ENCODE results near the gene MCM6. TPM values are rescaled to one million over a fixed set of nuclear protein-coding genes. Genes with fewer than 3 reads are reported as not detected.

The MCM6 gene
- total and polyA plus RNA-seq, 12 donors = 1.6 to 9.4 (median 4.8) TPM

GRCh38 chr2:135838502-135838901, 37.7 kb downstream of the MCM6 start:
- intact Hi-C loops (cut with DNase I) = no loop called here
- H3K9me3 ChIP-seq = no peaks in the 10 kb centered on the region
- ATAC-seq (no peak), DNase-seq (no peak)
- H3K36me3 ChIP-seq = peaks cover 0 to 13% (median 0%) of the 10 kb centered on the region in 9 donors
- peaks cover 0 to 29% (median 20%) of the 10 kb centered on the region in 9 donors for H3K4me1 ChIP-seq
- no peak overlapping the region for H3K27ac ChIP-seq
- 96 to 98% methylated on average over 3 of the region's 3 CpGs for WGBS, 2 donors
- H3K27me3 ChIP-seq = no peaks in the 10 kb centered on the region
- no peak for TF ChIP-seq CTCF (IDR thresholded peaks at IDR 0.05)
- H3K4me3 ChIP-seq = no peak overlapping the region

- DNase-seq (no peak), ATAC-seq (no peak)
- no peaks in the 10 kb centered on the region for H3K9me3 ChIP-seq
- H3K4me1 ChIP-seq = peaks cover 0 to 29% (median 20%) of the 10 kb centered on the region in 9 donors
- WGBS, 2 donors = 95% methylated on average over 12 of the region's 12 CpGs
- H3K27ac ChIP-seq = no peak within 1 kb of the TSS
- intact Hi-C loops (cut with DNase I) = no loop called here
- no peak within 1 kb of the TSS for H3K4me3 ChIP-seq
- H3K36me3 ChIP-seq = no peaks in the 10 kb centered on the region
- no peak for TF ChIP-seq CTCF (IDR thresholded peaks at IDR 0.05)
- H3K27me3 ChIP-seq = no peaks in the 10 kb centered on the region
Measured at GRCh38 chr2:135836596-135837270, 39.5 kb downstream of the MCM6 start, which contains the start of gene LCT. TSS of gene LCT (minus strand) at chr2:135837184. CDS start at chr2:135837169, 15 bp downstream.

- H3K27ac ChIP-seq = no peak overlapping the region
- no peaks in the 10 kb centered on the region for H3K9me3 ChIP-seq
- no peaks in the 10 kb centered on the region for H3K36me3 ChIP-seq
- H3K27me3 ChIP-seq = no peaks in the 10 kb centered on the region
- no peak for ATAC-seq
- no peak for DNase-seq
- no peak for TF ChIP-seq CTCF (IDR thresholded peaks at IDR 0.05)
- 81 to 90% methylated on average over 6 of the region's 6 CpGs for WGBS, 2 donors
- intact Hi-C loops (cut with DNase I) = no loop called here
- H3K4me1 ChIP-seq = no peaks in the 10 kb centered on the region
- no peak overlapping the region for H3K4me3 ChIP-seq
Measured at GRCh38 chr2:135832891-135833290, 43.4 kb downstream of the MCM6 start.

GRCh38 chr2:135831180-135831812, 44.9 kb downstream of the MCM6 start:
- WGBS, 2 donors = 64 to 74% methylated on average over 14 of the region's 14 CpGs

More at GRCh38 chr2:135831180-135831812, 44.9 kb downstream of the MCM6 start:
- Histone ChIP-seq H3K4me1 (no peaks in the 10 kb centered on the region), H3K36me3 (no peaks in the 10 kb centered on the region), H3K27ac (no peak overlapping the region), H3K27me3 (no peaks in the 10 kb centered on the region), H3K9me3 (no peaks in the 10 kb centered on the region), H3K4me3 (no peak overlapping the region)
- DNase-seq (no peak), ATAC-seq (no peak)
- no peak for TF ChIP-seq CTCF (IDR thresholded peaks at IDR 0.05)
- intact Hi-C loops (cut with DNase I) = no loop called here
